Measurements from ENCODE around the gene RHOBTB3.

GRCh38 chr5:95704150-95704549 lies 27.0 kb upstream of the RHOBTB3 start:
- TF ChIP-seq CTCF (IDR thresholded peaks at IDR 0.05), result no peak
- TF ChIP-seq EP300 (IDR thresholded peaks at IDR 0.05), result no peak
- no peak for TF ChIP-seq POLR2A (IDR thresholded peaks at IDR 0.05)
- no peak for TF ChIP-seq POLR2AphosphoS5 (IDR thresholded peaks at IDR 0.05)

Measured in stomach (tissue), 4 donors.